Measurements from ENCODE around the gene ZACN.

DNA sequence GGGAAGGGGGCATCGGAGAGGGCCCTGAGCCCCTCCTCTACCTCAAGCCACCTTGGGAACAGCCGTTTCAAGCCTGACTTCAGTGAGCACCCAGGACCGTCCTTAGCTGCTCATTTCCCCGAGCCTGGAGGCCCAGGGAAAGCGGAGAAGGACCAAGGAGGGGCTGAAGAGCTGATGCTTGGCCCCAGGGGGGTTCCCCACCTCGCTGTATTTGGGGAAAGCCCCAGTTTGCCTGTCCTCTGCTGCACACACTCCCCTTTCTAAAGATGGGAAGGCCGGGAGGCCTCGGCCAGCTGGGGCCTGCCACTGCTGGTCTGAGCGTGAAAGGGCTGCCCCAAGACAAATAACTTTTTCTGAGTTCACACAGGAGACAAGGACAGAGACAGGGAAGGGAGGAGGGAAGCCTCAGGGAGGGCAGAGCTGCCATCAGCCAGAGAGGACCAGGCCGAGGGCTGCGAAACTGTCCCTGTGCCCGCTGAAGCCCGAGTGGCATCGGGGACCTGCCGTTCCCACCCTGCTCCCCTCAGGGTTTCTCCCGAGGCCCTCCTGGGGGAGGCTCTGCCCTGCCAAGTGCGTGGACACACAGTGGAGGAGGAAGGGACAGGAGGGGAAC lies 11.6 kb downstream of the ZACN start:
- TF ChIP-seq CTCF (IDR thresholded peaks at IDR 0.05; ENCODE audit: low read length) (no peak), EZH2 (optimal IDR thresholded peaks at IDR 0.05; ENCODE audit: low read depth, low read length) (no peak), EZH2phosphoT487 (IDR thresholded peaks at IDR 0.05; ENCODE audit: low read length) (no peak)

All from MM.1S (cell line).